ENCODE measurements around the gene NRAS. TPM values are rescaled to one million over a fixed set of nuclear protein-coding genes. Genes with fewer than 3 reads are reported as not detected.

The NRAS gene
- polyA plus RNA-seq, 1 experiment = 69.8 TPM

- Histone ChIP-seq H3K4me3 (ENCODE audit: low read depth, low read length) (no peak overlapping the region), H3K9me3 (ENCODE audit: control insufficient read depth, insufficient read depth, low read length) (no peaks in the 10 kb centered on the region), H3K27me3 (ENCODE audit: control insufficient read depth, insufficient read depth, low read length) (no peaks in the 10 kb centered on the region), H3K27ac (ENCODE audit: low read depth, low read length) (no peak overlapping the region)
- POLR2A ChIA-PET = no interaction called here
- DNase-seq (ENCODE audit: low read depth, low spot score) = no peak
- TF ChIP-seq, protein P1, sequence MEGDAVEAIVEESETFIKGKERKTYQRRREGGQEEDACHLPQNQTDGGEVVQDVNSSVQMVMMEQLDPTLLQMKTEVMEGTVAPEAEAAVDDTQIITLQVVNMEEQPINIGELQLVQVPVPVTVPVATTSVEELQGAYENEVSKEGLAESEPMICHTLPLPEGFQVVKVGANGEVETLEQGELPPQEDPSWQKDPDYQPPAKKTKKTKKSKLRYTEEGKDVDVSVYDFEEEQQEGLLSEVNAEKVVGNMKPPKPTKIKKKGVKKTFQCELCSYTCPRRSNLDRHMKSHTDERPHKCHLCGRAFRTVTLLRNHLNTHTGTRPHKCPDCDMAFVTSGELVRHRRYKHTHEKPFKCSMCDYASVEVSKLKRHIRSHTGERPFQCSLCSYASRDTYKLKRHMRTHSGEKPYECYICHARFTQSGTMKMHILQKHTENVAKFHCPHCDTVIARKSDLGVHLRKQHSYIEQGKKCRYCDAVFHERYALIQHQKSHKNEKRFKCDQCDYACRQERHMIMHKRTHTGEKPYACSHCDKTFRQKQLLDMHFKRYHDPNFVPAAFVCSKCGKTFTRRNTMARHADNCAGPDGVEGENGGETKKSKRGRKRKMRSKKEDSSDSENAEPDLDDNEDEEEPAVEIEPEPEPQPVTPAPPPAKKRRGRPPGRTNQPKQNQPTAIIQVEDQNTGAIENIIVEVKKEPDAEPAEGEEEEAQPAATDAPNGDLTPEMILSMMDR (IDR thresholded peaks at IDR 0.05; ENCODE audit: low read depth, low read length) = no peak
- CTCF ChIA-PET = no interaction called here
These were observed 23.8 kb upstream of the NRAS start for GRCh38 chr1:114740331-114740730.

DNA sequence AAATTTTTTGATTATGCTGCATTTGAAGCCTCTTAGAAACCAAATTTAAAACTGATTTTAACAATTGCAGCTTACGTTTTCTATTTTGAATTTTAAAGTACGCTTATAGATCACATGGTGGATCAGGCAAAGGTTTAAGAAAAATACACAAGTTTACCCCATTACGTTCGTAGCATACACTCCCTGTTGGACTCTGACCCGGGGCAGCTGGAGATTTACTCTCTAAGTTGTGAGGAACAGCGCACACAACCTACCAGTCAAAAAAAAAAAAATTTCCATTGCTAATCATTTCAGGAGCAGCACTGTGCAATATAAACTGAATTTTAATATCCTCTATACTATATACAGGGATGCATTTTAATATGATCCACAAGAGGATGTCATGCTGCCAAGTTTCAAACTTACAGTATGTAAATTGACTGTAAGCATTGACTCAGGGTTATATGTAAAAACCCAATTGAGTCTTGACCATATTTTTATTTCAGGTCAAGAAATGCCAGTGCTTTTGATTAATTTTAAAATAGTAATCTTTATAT lies 20.8 kb upstream of the NRAS start:
- H3K27ac ChIP-seq (ENCODE audit: low read depth, low read length) = no peak overlapping the region
- no peak overlapping the region for H3K4me3 ChIP-seq (ENCODE audit: low read depth, low read length)
- no peaks in the 10 kb centered on the region for H3K27me3 ChIP-seq (ENCODE audit: control insufficient read depth, insufficient read depth, low read length)
- TF ChIP-seq, protein P1 (IDR thresholded peaks at IDR 0.05; ENCODE audit: low read depth, low read length) = no peak
- ChIA-PET POLR2A (no interaction called here), CTCF (no interaction called here)
- DNase-seq (ENCODE audit: low read depth, low spot score) = no peak
- no peaks in the 10 kb centered on the region for H3K9me3 ChIP-seq (ENCODE audit: control insufficient read depth, insufficient read depth, low read length)

- H3K9me3 ChIP-seq (ENCODE audit: control insufficient read depth, insufficient read depth, low read length) = no peaks in the 10 kb centered on the region
- no peak for DNase-seq (ENCODE audit: low read depth, low spot score)
- TF ChIP-seq, protein P1 (IDR thresholded peaks at IDR 0.05; ENCODE audit: low read depth, low read length) = no peak
- no peaks in the 10 kb centered on the region for H3K27me3 ChIP-seq (ENCODE audit: control insufficient read depth, insufficient read depth, low read length)
- H3K4me3 ChIP-seq (ENCODE audit: low read depth, low read length) = no peak overlapping the region
- ChIA-PET CTCF (no interaction called here), POLR2A (no interaction called here)
- no peak overlapping the region for H3K27ac ChIP-seq (ENCODE audit: low read depth, low read length)
These were observed 18.9 kb upstream of the NRAS start for GRCh38 chr1:114735479-114735878.

DNA sequence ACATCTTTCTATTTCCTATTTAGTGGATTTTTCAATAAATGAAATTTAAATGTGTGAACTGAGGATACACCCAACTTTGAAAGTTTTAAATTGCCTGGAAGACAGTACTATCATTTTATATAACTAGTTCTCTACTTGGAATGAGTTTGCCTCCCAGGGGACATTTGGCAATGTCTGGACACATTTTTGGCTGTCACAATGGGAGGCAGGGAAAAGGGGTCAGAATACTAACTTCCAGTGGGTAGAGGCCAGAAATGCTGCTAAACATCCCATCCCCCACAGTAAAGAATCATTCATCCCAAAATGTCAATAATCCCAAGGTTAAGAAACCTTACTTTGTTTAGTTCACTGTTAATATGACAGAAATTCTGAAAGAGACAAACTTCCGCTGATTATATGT lies 13.2 kb upstream of the NRAS start:
- no peak for DNase-seq (ENCODE audit: low read depth, low spot score)
- ChIA-PET CTCF (no interaction called here), POLR2A (no interaction called here)
- TF ChIP-seq, protein P1 (IDR thresholded peaks at IDR 0.05; ENCODE audit: low read depth, low read length) = no peak
- Histone ChIP-seq H3K4me3 (ENCODE audit: low read depth, low read length) (no peak overlapping the region), H3K27me3 (ENCODE audit: control insufficient read depth, insufficient read depth, low read length) (no peaks in the 10 kb centered on the region), H3K27ac (ENCODE audit: low read depth, low read length) (no peak overlapping the region), H3K9me3 (ENCODE audit: control insufficient read depth, insufficient read depth, low read length) (no peaks in the 10 kb centered on the region)

GRCh38 chr1:114728553-114728952 lies 12.0 kb upstream of the NRAS start:
- no peak overlapping the region for H3K4me3 ChIP-seq (ENCODE audit: low read depth, low read length)
- no peak overlapping the region for H3K27ac ChIP-seq (ENCODE audit: low read depth, low read length)
- ChIA-PET CTCF (no interaction called here), POLR2A (no interaction called here)
- H3K9me3 ChIP-seq (ENCODE audit: control insufficient read depth, insufficient read depth, low read length) = no peaks in the 10 kb centered on the region
- DNase-seq (ENCODE audit: low read depth, low spot score) = no peak
- no peaks in the 10 kb centered on the region for H3K27me3 ChIP-seq (ENCODE audit: control insufficient read depth, insufficient read depth, low read length)
- TF ChIP-seq, protein P1 (IDR thresholded peaks at IDR 0.05; ENCODE audit: low read depth, low read length) = no peak
